HG03354 (cell line): Measurements from ENCODE around the gene CADM3.

Source experiments
- ATAC-seq: cut with Tn5 transposase; IDR thresholded peaks from one replicate; pipeline ENCODE4 v1.9.1; 2021; ENCODE audit warnings: mild to moderate bottlenecking; ENCODE audit not compliant: unreplicated experiment, poor library complexity, severe bottlenecking

Gene CADM3

DNA sequence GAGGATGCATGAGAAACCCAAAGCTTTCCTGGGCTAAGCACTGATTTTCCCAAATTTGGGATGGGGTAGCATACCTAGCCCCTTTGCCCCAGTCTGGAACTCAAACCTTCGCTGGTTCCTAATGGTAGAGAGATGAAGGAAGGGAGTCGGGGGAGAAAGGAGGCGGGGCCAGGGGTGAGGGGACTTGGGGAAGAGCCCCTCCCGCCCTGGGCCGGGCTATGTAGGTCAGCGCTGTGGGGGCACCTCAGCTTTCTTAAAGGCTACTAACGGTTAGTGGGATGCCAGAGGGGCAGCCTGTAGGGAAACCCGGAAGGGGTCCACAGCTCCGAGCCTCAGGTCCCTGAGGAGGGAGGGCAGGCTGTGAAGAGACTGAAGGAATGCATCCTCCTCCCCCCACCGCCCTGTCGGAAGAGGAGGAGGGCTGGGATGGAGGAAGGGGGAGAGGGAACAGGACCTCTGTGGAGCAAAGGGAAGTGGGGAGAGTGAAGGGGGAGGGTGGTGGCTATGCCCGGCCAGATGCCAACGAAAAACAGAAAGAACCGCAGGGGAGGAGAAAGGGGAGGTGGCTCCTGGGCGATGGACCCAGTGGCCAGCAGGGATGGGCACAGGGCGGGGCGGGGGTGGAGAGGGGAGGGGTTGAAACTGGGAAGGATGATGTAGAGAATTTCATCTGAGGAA, 1.3 kb downstream of the CADM3 start:
- no peak for ATAC-seq

DNA sequence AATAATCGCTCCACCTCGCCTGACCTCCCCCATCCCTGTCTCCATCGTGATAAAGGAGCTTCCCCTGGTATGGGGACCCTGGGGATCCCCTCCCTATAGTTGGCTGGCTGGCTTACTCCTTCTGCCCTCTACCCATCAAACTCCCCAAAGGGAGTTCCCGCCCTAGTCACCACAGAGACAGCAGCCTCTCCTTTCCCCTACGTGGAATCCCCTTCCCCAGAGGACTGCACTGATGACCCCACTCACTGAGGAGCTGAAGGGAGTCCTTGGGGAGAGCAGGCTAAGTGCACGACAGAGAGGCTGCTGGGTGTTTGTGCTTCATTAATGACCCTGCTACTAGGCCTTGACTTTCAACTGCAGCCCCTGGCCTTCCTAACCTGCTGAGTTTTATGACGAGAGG, 1.9 kb downstream of the CADM3 start:
- ATAC-seq, result no peak

GRCh38 chr1:159175571-159175970, 4.2 kb downstream of the CADM3 start:
- no peak for ATAC-seq

- no peak for ATAC-seq
Measured at GRCh38 chr1:159177272-159177907, 6.0 kb downstream of the CADM3 start.

DNA sequence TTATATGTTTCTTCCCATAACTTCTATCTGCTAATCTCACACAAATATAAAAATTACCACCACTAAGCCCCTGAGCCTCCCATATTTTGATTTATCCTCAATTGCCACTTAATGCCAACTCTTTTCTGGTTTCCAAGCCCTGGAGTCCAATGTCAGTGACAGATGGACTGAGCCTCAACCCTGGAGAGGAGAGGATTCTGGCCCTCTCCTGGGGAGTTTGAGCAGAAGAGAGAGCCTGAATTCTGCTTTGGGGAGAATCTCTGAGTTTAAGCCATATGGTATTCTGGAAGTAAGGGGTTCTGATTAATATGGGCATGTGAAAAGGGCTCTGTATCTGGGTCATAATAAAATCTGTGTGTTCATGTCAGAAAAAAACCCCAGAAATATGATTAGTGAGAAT, 8.5 kb downstream of the CADM3 start:
- ATAC-seq, result no peak

DNA sequence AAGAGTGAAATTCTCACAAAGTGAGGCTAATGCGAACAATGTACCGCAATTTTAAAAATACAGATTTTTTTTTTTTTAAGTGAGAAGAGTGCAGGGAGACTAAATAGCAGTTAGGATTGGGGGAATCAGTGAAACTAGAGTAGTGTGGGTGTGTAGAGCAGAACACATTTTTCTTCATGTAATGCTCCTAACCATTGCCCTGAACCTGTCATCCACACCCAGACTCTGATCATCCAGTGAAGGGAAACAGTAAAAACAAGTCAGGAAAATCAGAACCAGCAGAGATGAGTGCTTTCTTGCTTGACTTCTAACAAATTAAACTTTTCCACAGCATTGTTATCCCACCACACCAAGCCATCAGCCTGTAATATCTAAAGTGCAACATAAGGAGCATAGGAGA, 9.1 kb downstream of the CADM3 start:
- ATAC-seq, result no peak

GRCh38 chr1:159181328-159182024, 10.1 kb downstream of the CADM3 start:
- ATAC-seq, result no peak

DNA sequence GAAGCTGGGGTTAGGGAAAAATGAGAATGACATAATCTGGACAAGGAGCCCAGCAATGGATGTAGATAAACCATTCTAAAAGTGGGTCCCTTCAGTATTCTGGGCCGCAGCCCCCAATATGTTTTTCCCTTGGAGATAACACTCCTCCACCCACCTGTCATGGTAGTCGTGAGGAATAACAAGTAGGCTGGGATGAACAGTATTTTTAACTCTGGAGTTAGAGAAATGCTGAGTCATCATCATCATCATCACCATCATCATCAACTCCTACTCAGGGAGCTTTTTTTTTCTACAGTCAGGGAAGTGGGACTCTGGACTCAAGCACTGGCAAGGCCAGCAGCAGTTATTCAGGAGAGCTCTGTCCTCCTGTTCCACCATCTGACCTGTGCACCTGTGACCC, 12.8 kb downstream of the CADM3 start:
- ATAC-seq, result no peak

DNA sequence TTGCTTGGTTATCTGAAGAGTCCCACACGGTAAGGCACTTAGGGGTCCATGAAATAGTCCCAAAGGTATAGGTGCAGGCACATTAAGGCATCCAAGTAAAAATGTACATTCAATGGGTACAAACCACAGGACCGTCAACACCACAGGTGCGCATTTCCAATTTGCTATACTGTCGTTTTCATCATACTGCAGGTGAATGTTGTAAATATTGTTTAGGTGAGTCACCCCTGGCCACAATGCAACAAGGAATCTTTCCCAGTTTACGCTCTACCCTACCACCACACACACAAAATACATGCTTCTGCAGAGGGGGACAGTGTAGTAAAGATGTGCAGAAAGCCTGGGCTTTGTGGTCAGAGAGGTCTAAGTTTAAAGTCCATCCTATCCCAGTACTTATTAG, 13.7 kb downstream of the CADM3 start:
- no peak for ATAC-seq

DNA sequence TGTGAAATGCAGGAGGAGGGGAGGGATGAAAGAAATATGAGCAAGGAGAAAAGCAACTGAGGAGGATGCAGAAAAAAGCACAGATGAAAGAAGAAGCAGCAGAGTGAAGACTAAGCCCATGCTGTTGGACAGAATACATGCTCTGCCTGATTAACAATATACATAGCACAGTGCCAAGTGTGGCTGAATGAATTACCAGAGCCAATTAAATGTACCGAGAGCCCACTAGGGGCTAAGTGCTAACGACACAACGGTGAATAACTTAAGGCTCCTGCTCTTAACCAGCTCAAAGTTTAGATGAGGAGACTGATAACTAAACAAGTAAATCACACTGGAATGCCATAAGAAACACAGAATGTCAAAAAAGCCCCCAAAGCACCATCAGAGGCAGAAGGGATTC, 15.6 kb downstream of the CADM3 start:
- no peak for ATAC-seq

DNA sequence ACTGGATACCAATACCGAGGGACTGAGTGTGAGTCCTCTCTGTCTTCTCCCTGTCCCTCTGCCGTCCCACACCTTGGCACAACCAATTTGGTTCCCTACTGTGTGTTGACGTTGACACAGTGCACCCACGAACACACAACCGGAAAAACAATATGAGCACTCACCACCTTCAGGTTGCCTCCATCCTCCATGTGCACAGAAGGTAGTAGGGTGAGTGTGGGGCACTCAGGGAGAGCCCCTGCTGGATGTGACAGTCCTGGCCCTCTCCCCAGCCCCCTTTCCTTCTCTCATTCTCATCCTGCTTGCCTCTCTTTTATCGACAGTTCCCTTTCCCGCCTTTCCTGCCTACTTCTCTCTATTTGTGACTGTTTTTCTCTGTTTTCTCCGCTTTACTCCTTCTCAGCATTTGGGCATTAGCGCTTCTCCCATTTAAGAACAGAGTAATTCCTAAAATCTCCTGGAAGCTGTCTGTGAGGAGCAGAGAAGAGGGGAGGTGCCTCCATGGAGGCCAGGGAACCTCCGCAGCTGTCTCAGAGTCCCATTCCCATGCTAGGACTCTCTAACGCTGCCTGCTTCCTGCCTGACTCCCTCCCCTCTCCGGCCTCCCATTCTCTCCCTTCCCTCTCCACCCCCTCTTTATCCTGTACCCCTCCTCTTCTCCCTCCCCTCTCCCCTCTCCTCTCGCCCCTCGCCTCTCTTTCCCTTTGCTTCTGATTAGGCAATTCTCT, 16.4 kb downstream of the CADM3 start:
- ATAC-seq, result peak; percentile 19

- peak; percentile 91 for ATAC-seq
Measured at GRCh38 chr1:159188375-159188788, 17.0 kb downstream of the CADM3 start.

DNA sequence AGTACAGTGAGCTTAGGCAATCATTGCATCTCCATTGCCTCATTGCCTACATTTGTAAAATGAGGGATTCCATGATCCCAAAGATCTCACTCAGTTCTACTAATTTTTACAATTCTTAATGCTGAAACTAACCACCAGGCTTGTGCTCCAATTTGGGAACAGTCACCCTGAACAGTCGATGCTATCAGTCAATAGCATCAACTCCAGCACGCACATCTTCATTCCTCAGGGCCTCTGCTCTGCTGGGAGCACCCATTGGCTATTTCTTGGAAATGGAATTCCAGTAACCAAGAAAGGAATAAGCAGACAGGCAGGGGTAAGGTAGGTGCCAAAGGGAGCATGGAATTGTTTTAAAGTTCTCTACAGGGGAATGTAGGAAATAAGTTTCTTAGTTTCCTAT, 19.0 kb downstream of the CADM3 start:
- no peak for ATAC-seq

DNA sequence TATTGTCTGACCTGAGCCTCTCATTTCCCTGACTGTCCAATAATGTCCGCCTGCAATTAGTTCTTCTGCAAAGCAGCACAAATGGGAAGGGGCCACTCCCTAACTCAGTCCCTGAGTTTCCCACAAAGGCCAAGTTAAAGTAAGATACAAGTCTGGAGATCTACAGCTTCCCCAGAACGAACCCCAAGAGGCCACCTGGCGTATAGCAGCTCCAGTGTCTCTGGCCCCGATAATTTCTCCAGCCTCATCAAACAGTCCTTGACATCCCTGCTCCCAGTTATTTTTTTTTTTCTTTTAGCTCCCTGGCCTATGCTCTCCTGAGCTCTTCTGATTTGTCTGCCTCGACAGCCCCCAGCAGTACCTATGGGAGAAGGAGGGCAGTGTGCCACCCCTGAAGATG, 25.1 kb downstream of the CADM3 start:
- ATAC-seq, result no peak

DNA sequence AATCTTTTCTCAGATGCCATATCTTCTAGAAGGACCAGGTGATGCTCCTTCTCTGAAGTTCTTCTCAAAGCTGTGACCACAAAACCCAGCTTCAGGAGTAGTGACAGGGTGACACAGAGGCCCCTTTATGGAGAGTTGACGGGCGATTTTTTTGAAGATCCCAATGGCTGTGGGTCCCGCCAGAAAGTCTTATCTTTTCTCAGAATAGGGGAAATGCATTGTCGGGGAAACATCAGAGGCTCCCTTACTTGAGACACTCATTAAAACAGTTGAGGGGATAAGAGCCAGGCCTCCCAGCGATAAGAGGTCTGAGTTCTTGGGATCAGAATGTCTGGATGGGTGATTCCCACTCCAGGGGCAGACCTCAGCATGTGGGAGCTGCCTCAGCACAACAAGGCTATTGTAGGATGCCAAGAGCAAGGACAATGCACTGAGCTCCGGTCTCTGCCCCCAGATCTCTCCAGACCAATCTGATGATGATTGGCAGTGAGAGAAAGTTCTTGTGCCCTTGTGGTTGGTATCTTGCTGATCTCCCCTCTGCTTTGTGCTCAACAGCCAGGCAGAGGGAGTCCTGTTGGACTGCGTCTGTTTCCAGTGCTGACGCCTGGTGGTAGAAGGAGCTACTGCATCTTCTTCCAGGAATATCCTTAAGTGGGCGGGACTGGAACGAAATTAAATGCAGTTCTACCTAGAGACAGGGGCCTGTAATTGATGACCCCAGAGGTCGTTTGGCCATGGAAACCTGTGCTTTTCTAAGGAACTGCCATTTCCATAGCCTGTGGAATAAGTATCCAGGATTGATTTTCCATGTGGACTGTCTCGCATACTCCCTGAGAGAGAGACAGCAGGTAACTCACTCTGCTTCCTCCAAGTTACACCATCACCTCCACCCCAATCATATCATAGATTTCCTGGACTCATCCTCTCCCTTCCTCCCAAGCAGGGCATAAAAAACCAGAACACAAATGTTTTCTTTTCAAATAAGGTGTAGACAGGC, 26.4 kb downstream of the CADM3 start:
- peak; percentile 89 for ATAC-seq

DNA sequence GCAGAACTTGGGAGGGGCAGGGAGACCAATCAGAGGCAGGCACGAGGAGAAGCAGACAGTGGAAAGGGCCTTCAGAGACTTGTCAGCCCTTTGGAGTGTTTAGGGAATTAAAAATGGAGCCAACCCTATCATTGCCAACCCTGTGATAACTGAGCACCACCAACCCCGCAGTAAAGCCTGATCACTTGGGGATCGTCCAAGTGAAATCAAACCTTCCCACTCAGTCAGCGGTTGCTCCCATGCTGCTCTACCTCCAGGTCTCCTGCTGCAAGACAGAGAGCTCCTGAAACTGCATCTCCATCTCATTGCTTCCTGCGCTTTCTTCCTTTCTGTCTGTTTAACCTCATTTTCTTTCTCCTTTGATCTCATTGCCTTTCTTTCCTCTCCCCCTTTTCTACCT, 28.5 kb downstream of the CADM3 start:
- no peak for ATAC-seq

GRCh38 chr1:159200769-159201168, 29.4 kb downstream of the CADM3 start:
- ATAC-seq, result no peak

- no peak for ATAC-seq
Measured at GRCh38 chr1:159201642-159202041, 30.2 kb downstream of the CADM3 start.

GRCh38 chr1:159203610-159204009, 32.2 kb downstream of the CADM3 start:
- ATAC-seq, result no peak
